ENCODE results near the gene TRPM2. TPM values are rescaled to one million over a fixed set of nuclear protein-coding genes. Genes with fewer than 3 reads are reported as not detected.

The TRPM2 gene
- total and polyA plus RNA-seq, 2 of the 8 experiments (the other 6 are each of a cell fraction or from before 2014, with no cell fraction given) = 0.27 to 0.28 TPM

DNA sequence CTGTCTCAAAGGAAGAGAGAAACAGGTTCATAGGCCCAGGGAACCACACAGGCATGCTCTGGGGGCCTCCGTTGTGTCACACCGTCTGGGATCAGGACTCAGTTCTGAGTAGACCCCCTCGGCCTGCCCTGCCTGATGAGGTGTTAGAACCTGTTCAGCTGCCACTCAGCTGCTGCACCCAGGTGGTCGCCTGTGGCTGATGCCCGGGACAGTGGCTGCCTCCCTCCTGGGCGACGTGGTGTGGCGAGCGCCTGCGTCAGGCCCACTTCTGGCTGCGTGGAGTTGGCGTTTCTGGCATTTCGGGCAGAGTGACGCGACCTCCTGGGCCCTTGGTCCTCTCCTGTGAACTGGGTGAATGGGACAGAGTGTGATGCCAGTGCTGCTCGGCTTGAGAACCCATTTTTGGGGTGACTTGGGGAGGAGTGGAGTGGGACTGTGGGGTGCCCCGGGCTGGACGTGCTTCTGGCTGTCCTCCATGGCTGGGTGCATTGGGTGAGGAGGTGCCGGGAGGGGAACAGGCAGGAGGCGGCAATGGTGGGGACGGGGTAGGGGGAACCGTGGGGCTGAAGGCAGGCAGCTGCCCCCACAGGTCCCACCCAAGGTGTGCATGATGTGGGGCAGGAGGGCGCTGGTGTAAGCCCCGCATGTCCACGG is 25.1 kb upstream of the TRPM2 start:
- ChIA-PET CTCF (ENCODE audit: partially characterized antibody) (interaction anchor here (0.9 to 1.6 kb wide), 7 partner anchors 8 to 387 kb away, joined by 3 to 4 read pairs (median 3); no protein-coding TSS in a partner anchor), POLR2A (ENCODE audit: partially characterized antibody) (interaction anchor here (0.9 to 1.7 kb wide), 2 partner anchors 9 to 14 kb away, joined by 4 to 7 read pairs; no protein-coding TSS in a partner anchor)
- DNase-seq (ENCODE audit: low read depth in 1 of 2, low spot score in 2 of 2) (no peak), FAIRE-seq (no peak)
- Histone ChIP-seq H2AK5ac (ENCODE audit: low read depth, low read length) (no peak overlapping the region), H4K5ac (ENCODE audit: insufficient read length, low read depth, low read length) (no peak overlapping the region), H4K20me1 (replicated peaks in 1 of 2; ENCODE audit: control insufficient read depth in 1 of 2, insufficient read depth in 2 of 2, low read length in 2 of 2) (peaks cover 0 to 6% of the 10 kb centered on the region in 2 experiments), H3K27ac (ENCODE audit: low read depth, low read length) (no peak overlapping the region), H3K23ac (ENCODE audit: insufficient read length) (no peak overlapping the region), H3K4me2 (ENCODE audit: insufficient read depth in 1 of 2, low read depth in 2 of 2, low read length in 2 of 2) (no peak overlapping the region), H2BK5ac (ENCODE audit: low read depth, low read length) (no peak overlapping the region), H4K91ac (replicated peaks; ENCODE audit: insufficient read length, low read length) (no peak overlapping the region), H2BK120ac (replicated peaks; ENCODE audit: low read depth, low read length) (no peak overlapping the region), H3K79me2 (ENCODE audit: control insufficient read depth in 1 of 2, insufficient read depth in 2 of 2, low read length in 2 of 2) (no peaks in the 10 kb centered on the region), H3K9me3 (ENCODE audit: insufficient read depth in 2 of 2, low read depth in 1 of 2, low read length in 1 of 2) (no peaks in the 10 kb centered on the region), H3K4me1 (replicated peaks in 1 of 4; ENCODE audit: control insufficient read depth in 3 of 4, insufficient read depth in 4 of 4, low read length in 3 of 4) (no peaks in the 10 kb centered on the region), H2BK12ac (ENCODE audit: low read depth, low read length) (no peak overlapping the region), H3K14ac (ENCODE audit: insufficient read length) (no peak overlapping the region), H3K36me3 (ENCODE audit: control insufficient read depth in 2 of 4, insufficient read depth in 4 of 4, low read length in 3 of 4) (peaks cover 0 to 23% (median 1%) of the 10 kb centered on the region in 4 experiments; a peak in 2 of 8 replicates), H3K56ac (replicated peaks; ENCODE audit: insufficient read length, low read depth, low read length) (no peak overlapping the region), H3K9ac (replicated peaks in 1 of 4; ENCODE audit: extremely low read depth in 1 of 4, low read depth in 3 of 4, low read length in 3 of 4) (no peak overlapping the region), H3K23me2 (ENCODE audit: low read depth, low read length) (no peaks in the 10 kb centered on the region), H2BK20ac (ENCODE audit: low read length) (no peak overlapping the region), H2AFZ (ENCODE audit: low read length) (no peak overlapping the region), H3K27me3 (replicated peaks in 1 of 4; ENCODE audit: control insufficient read depth in 3 of 4, extremely low read depth in 1 of 4, insufficient read depth in 3 of 4, low read length in 3 of 4) (no peaks in the 10 kb centered on the region), H2BK15ac (ENCODE audit: low read length) (no peak overlapping the region), H3K79me1 (ENCODE audit: low read depth, low read length) (no peaks in the 10 kb centered on the region), H3K4me3 (ENCODE audit: extremely low read depth in 1 of 4, insufficient read depth in 2 of 4, low read depth in 3 of 4, low read length in 4 of 4) (no peak overlapping the region), H3K4ac (replicated peaks; ENCODE audit: insufficient read length, low read depth, low read length) (no peak overlapping the region), H3K18ac (ENCODE audit: extremely low read depth, low read length) (no peak overlapping the region), H4K8ac (ENCODE audit: extremely low read depth, insufficient read depth, low read length) (no peak overlapping the region)
- peak; percentile 57 for TF ChIP-seq POLR2AphosphoS5 (IDR thresholded peaks at IDR 0.05; ENCODE audit: low read depth, low read length)
- TF ChIP-seq JUND (IDR thresholded peaks at IDR 0.05; ENCODE audit: low read length) = no peak
- whole genome bisulfite sequencing, 2 experiments (ENCODE audit: extremely low coverage in 1 of 2, insufficient coverage in 1 of 2, insufficient read length in 1 of 2, insufficient replicate concordance in 2 of 2, low coverage in 1 of 2, low lambda C conversion rate in 2 of 2, missing lambda C conversion rate in 1 of 2) = 84% methylated on average over 10 of the region's 25 CpGs; no CpG with 5 or more reads in 1 of the 2 experiments

Measured in H1 (cell line).